ENCODE data around the gene SIGLEC1.

SIGLEC1 gene

GRCh38 chr20:3744037-3744436, 31.6 kb upstream of the SIGLEC1 start:
- no peak for DNase-seq
- peaks cover 0 to 28% of the 10 kb centered on the region in 2 donors for H3K27me3 ChIP-seq
- H3K27ac ChIP-seq, result no peak overlapping the region
- no peaks in the 10 kb centered on the region for H3K4me1 ChIP-seq
- no peaks in the 10 kb centered on the region for H3K9me3 ChIP-seq
- H3K4me3 ChIP-seq, result no peak overlapping the region
- TF ChIP-seq CTCF (IDR thresholded peaks at IDR 0.05), result no peak
- intact Hi-C loops (cut with DNase I; ENCODE audit: low total_unique reads), result no loop called here
- peaks cover 0 to 4% (median 0%) of the 10 kb centered on the region in 3 donors for H3K36me3 ChIP-seq

GRCh38 chr20:3743251-3743650, 30.9 kb upstream of the SIGLEC1 start:
- no peak overlapping the region for H3K4me3 ChIP-seq
- intact Hi-C loops (cut with DNase I; ENCODE audit: low total_unique reads), result no loop called here
- no peaks in the 10 kb centered on the region for H3K9me3 ChIP-seq
- no peaks in the 10 kb centered on the region for H3K4me1 ChIP-seq
- no peak for DNase-seq
- peaks cover 0 to 22% of the 10 kb centered on the region in 2 donors for H3K27me3 ChIP-seq
- TF ChIP-seq CTCF (IDR thresholded peaks at IDR 0.05), result no peak
- H3K36me3 ChIP-seq, result peaks cover 0 to 2% (median 0%) of the 10 kb centered on the region in 3 donors
- no peak overlapping the region for H3K27ac ChIP-seq

GRCh38 chr20:3741836-3742458, 29.5 kb upstream of the SIGLEC1 start:
- no peaks in the 10 kb centered on the region for H3K9me3 ChIP-seq
- no peak overlapping the region for H3K4me3 ChIP-seq
- TF ChIP-seq CTCF (IDR thresholded peaks at IDR 0.05), result no peak
- intact Hi-C loops (cut with DNase I; ENCODE audit: low total_unique reads), result no loop called here
- H3K4me1 ChIP-seq, result no peaks in the 10 kb centered on the region
- no peak overlapping the region for H3K27ac ChIP-seq
- peaks cover 0 to 20% of the 10 kb centered on the region in 2 donors for H3K27me3 ChIP-seq
- no peaks in the 10 kb centered on the region for H3K36me3 ChIP-seq
- DNase-seq, result no peak

- Histone ChIP-seq H3K27ac (no peak overlapping the region), H3K4me3 (no peak overlapping the region), H3K9me3 (no peaks in the 10 kb centered on the region), H3K36me3 (no peaks in the 10 kb centered on the region), H3K27me3 (peaks cover 0 to 13% of the 10 kb centered on the region in 2 donors), H3K4me1 (no peaks in the 10 kb centered on the region)
- no peak for TF ChIP-seq CTCF (IDR thresholded peaks at IDR 0.05)
- intact Hi-C loops (cut with DNase I; ENCODE audit: low total_unique reads), result no loop called here
- no peak for DNase-seq
Measured at GRCh38 chr20:3740615-3741301, 28.4 kb upstream of the SIGLEC1 start.

GRCh38 chr20:3739926-3740451, 27.6 kb upstream of the SIGLEC1 start:
- Histone ChIP-seq H3K27me3 (peaks cover 0 to 6% of the 10 kb centered on the region in 2 donors), H3K9me3 (no peaks in the 10 kb centered on the region), H3K27ac (no peak overlapping the region), H3K36me3 (no peaks in the 10 kb centered on the region), H3K4me3 (no peak overlapping the region), H3K4me1 (no peaks in the 10 kb centered on the region)
- intact Hi-C loops (cut with DNase I; ENCODE audit: low total_unique reads), result no loop called here
- no peak for TF ChIP-seq CTCF (IDR thresholded peaks at IDR 0.05)
- DNase-seq, result no peak
